Activated CD8-positive, alpha-beta memory T cell treated with anti-CD3 and anti-CD28 coated beads, Interleukin-2, amount 50 U/mL, for 48 hours (primary cell): ENCODE results near the gene MMP25.
"Not testable (repeated sequence)": the region's sequence is repeated elsewhere in the genome, so short reads cannot be mapped to it uniquely, and the experiment has no call there.

Experiments used
- DNase-seq: peaks from one replicate; pipeline ENCODE4 v3.0.0-alpha.2; 2020

Gene MMP25

GRCh38 chr16:3056336-3057180 lies 10.2 kb downstream of the MMP25 start:
- DNase-seq = no peak

- DNase-seq = no peak
Measured at GRCh38 chr16:3057181-3058138, 11.1 kb downstream of the MMP25 start.

- no peak for DNase-seq
Measured at GRCh38 chr16:3058139-3059030, 12.0 kb downstream of the MMP25 start.

- peak; percentile 94 for DNase-seq
Measured at GRCh38 chr16:3059041-3059722, 12.8 kb downstream of the MMP25 start.

GRCh38 chr16:3059723-3060242 lies 13.4 kb downstream of the MMP25 start:
- no peak for DNase-seq

- no peak for DNase-seq
Measured at GRCh38 chr16:3060339-3061127, 14.2 kb downstream of the MMP25 start.

- no peak for DNase-seq
Measured at GRCh38 chr16:3062553-3062952, 16.2 kb downstream of the MMP25 start.

- no peak for DNase-seq
Measured at GRCh38 chr16:3063625-3064386, 17.4 kb downstream of the MMP25 start.

- DNase-seq = peak; percentile 85
Measured at GRCh38 chr16:3065069-3065741, 18.8 kb downstream of the MMP25 start, which contains the start of gene IL32. TSS of gene IL32 (plus strand) at chr16:3065640. CDS start at chr16:3065812, 172 bp downstream.

GRCh38 chr16:3065742-3066439 lies 19.5 kb downstream of the MMP25 start:
- no peak for DNase-seq

GRCh38 chr16:3066440-3066748 lies 20.0 kb downstream of the MMP25 start:
- DNase-seq = no peak

- DNase-seq = no peak
Measured at GRCh38 chr16:3068487-3068886, 22.1 kb downstream of the MMP25 start.

- not testable (repeated sequence) for DNase-seq
Measured at GRCh38 chr16:3069146-3069545, 22.8 kb downstream of the MMP25 start.

- no peak for DNase-seq
Measured at GRCh38 chr16:3070608-3071111, 24.3 kb downstream of the MMP25 start.

- no peak for DNase-seq
Measured at GRCh38 chr16:3071655-3072054, 25.3 kb downstream of the MMP25 start.

GRCh38 chr16:3072148-3072547 lies 25.8 kb downstream of the MMP25 start:
- DNase-seq = not testable (repeated sequence)

- not testable (repeated sequence) for DNase-seq
Measured at GRCh38 chr16:3072576-3073263, 26.4 kb downstream of the MMP25 start.

GRCh38 chr16:3073448-3073847 lies 27.1 kb downstream of the MMP25 start:
- no peak for DNase-seq
